ENCODE results near the gene DMRT3. TPM values are rescaled to one million over a fixed set of nuclear protein-coding genes. Genes with fewer than 3 reads are reported as not detected.

Gene DMRT3
- total RNA-seq, 2 experiments from 2014 or later, result not detected

GRCh38 chr9:969310-970150, 6.9 kb upstream of the DMRT3 start:
- ChIA-PET CTCF (no interaction called here), POLR2A (no interaction called here)

- CTCF ChIA-PET, result interaction anchor here (0.7 kb wide), 1 partner anchor 80 kb away, joined by 3 read pairs; the partner anchor contains the start of gene DMRT2
These were observed 6.1 kb upstream of the DMRT3 start for GRCh38 chr9:970151-970996.

GRCh38 chr9:971901-972500, 4.5 kb upstream of the DMRT3 start:
- POLR2A ChIA-PET, result no interaction called here

More at GRCh38 chr9:970151-970996, 6.1 kb upstream of the DMRT3 start:
- POLR2A ChIA-PET, result no interaction called here

GRCh38 chr9:972501-973294, 3.8 kb upstream of the DMRT3 start:
- POLR2A ChIA-PET, result no interaction called here
- CTCF ChIA-PET, result no interaction called here

More at GRCh38 chr9:971901-972500, 4.5 kb upstream of the DMRT3 start:
- CTCF ChIA-PET, result no interaction called here

GRCh38 chr9:973295-973834, 3.1 kb upstream of the DMRT3 start:
- CTCF ChIA-PET, result no interaction called here
- POLR2A ChIA-PET, result no interaction called here

- POLR2A ChIA-PET, result no interaction called here
- CTCF ChIA-PET, result interaction anchor here (0.8 kb wide), 1 partner anchor 81 kb away, joined by 3 read pairs; no protein-coding TSS in a partner anchor
These were observed 2.1 kb upstream of the DMRT3 start for GRCh38 chr9:974031-974995.

GRCh38 chr9:974996-975739, 1.3 kb upstream of the DMRT3 start:
- ChIA-PET POLR2A (no interaction called here), CTCF (no interaction called here)

- ChIA-PET POLR2A (no interaction called here), CTCF (no interaction called here)
These were observed 656 bp upstream of the DMRT3 start for GRCh38 chr9:975740-976257.

GRCh38 chr9:976943-977837, 735 bp downstream of the DMRT3 start:
- CTCF ChIA-PET, result no interaction called here
- POLR2A ChIA-PET, result no interaction called here

- ChIA-PET POLR2A (no interaction called here), CTCF (no interaction called here)
These were observed 1.7 kb downstream of the DMRT3 start for GRCh38 chr9:977838-978830.

GRCh38 chr9:979983-980382, 3.5 kb downstream of the DMRT3 start:
- CTCF ChIA-PET, result interaction anchor here (1.0 kb wide), 1 partner anchor 19 kb away, joined by 3 read pairs; no protein-coding TSS in a partner anchor
- POLR2A ChIA-PET, result no interaction called here

GRCh38 chr9:980640-981039, 4.2 kb downstream of the DMRT3 start:
- ChIA-PET CTCF (interaction anchor here (1.0 kb wide), 1 partner anchor 20 kb away, joined by 3 read pairs; no protein-coding TSS in a partner anchor), POLR2A (no interaction called here)

- ChIA-PET POLR2A (no interaction called here), CTCF (no interaction called here)
These were observed 5.0 kb downstream of the DMRT3 start for GRCh38 chr9:981491-981898.

- CTCF ChIA-PET, result no interaction called here
- POLR2A ChIA-PET, result no interaction called here
These were observed 6.2 kb downstream of the DMRT3 start for GRCh38 chr9:982394-983230.
